Measurements from ENCODE around the gene AGER.
"Not testable (repeated sequence)": the region's sequence is repeated elsewhere in the genome, so short reads cannot be mapped to it uniquely, and the experiment has no call there.

Gene AGER

GRCh38 chr6:32184084-32184640 is at the start of gene AGER:
TSS of gene AGER (minus strand) at chr6:32184253. CDS start at chr6:32184222, 31 bp downstream.
- DNase-seq (ENCODE audit: low read depth) = no peak

GRCh38 chr6:32226434-32226833 is 42.4 kb upstream of the AGER start:
- DNase-seq (ENCODE audit: low read depth) = no peak

- no peak for DNase-seq (ENCODE audit: low read depth)
Measured at GRCh38 chr6:32224696-32225095, 40.6 kb upstream of the AGER start.

- no peak for DNase-seq (ENCODE audit: low read depth)
Measured at GRCh38 chr6:32223258-32224235, 39.5 kb upstream of the AGER start, which contains the start of gene NOTCH4. TSS of gene NOTCH4 (minus strand) at chr6:32224067. CDS start at chr6:32223928, 139 bp downstream.

- DNase-seq (ENCODE audit: low read depth) = no peak
Measured at GRCh38 chr6:32222333-32223230, 38.5 kb upstream of the AGER start.

- DNase-seq (ENCODE audit: low read depth) = no peak
Measured at GRCh38 chr6:32220021-32220420, 36.0 kb upstream of the AGER start.

- no peak for DNase-seq (ENCODE audit: low read depth)
Measured at GRCh38 chr6:32218167-32218566, 34.1 kb upstream of the AGER start.

GRCh38 chr6:32216998-32217397 is 32.9 kb upstream of the AGER start:
- no peak for DNase-seq (ENCODE audit: low read depth)

GRCh38 chr6:32216285-32216684 is 32.2 kb upstream of the AGER start:
- DNase-seq (ENCODE audit: low read depth) = no peak

GRCh38 chr6:32215617-32216016 is 31.6 kb upstream of the AGER start:
- no peak for DNase-seq (ENCODE audit: low read depth)

- no peak for DNase-seq (ENCODE audit: low read depth)
Measured at GRCh38 chr6:32214126-32214525, 30.1 kb upstream of the AGER start.

GRCh38 chr6:32213649-32214048 is 29.6 kb upstream of the AGER start:
- no peak for DNase-seq (ENCODE audit: low read depth)

GRCh38 chr6:32212076-32212760 is 28.2 kb upstream of the AGER start:
- no peak for DNase-seq (ENCODE audit: low read depth)

GRCh38 chr6:32211432-32211831 is 27.4 kb upstream of the AGER start:
- not testable (repeated sequence) for DNase-seq (ENCODE audit: low read depth)

GRCh38 chr6:32210191-32210601 is 26.1 kb upstream of the AGER start:
- DNase-seq (ENCODE audit: low read depth) = no peak

GRCh38 chr6:32208996-32209395 is 24.9 kb upstream of the AGER start:
- DNase-seq (ENCODE audit: low read depth) = no peak

- no peak for DNase-seq (ENCODE audit: low read depth)
Measured at GRCh38 chr6:32204268-32204715, 20.2 kb upstream of the AGER start.

GRCh38 chr6:32203426-32204267 is 19.6 kb upstream of the AGER start:
- no peak for DNase-seq (ENCODE audit: low read depth)

- DNase-seq (ENCODE audit: low read depth) = no peak
Measured at GRCh38 chr6:32202186-32202585, 18.1 kb upstream of the AGER start.

GRCh38 chr6:32200711-32201475 is 16.8 kb upstream of the AGER start:
- no peak for DNase-seq (ENCODE audit: low read depth)

Measured in HS-5 (cell line).